Activated CD4-positive, CD25-positive, alpha-beta regulatory T cell (primary cell): ENCODE measurements around the gene MAPK8IP3.

Source experiments
- DNase-seq, 4 experiments: peaks; one replicate each; lab custom pipeline; 2025; lab: John Stamatoyannopoulos, UW

The MAPK8IP3 gene

GRCh38 chr16:1775006-1775845, 69.2 kb downstream of the MAPK8IP3 start:
- DNase-seq = no peak

- no peak for DNase-seq
Measured at GRCh38 chr16:1775846-1776671, 70.1 kb downstream of the MAPK8IP3 start.

GRCh38 chr16:1776672-1776955, 70.6 kb downstream of the MAPK8IP3 start:
- DNase-seq = no peak

DNA sequence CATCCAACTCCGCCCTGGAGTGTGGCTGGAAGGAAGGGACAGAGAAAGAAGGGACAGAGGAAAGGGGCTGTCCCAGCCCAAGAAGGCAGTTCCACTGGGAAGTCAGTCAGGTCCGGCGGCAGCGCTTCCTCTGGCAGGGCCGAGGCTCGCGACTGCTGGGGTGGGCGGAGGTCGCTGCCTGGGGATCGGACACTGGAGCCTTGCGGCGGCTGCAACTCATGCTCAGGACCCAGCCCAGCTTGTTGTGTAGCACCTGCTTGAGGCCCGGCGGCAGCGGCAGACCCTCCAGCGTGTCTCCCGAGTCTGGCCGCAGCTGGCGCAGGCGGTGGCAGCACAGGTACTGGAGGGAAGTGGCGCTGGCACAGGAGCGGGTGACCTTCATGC, 71.0 kb downstream of the MAPK8IP3 start:
- no peak for DNase-seq

DNA sequence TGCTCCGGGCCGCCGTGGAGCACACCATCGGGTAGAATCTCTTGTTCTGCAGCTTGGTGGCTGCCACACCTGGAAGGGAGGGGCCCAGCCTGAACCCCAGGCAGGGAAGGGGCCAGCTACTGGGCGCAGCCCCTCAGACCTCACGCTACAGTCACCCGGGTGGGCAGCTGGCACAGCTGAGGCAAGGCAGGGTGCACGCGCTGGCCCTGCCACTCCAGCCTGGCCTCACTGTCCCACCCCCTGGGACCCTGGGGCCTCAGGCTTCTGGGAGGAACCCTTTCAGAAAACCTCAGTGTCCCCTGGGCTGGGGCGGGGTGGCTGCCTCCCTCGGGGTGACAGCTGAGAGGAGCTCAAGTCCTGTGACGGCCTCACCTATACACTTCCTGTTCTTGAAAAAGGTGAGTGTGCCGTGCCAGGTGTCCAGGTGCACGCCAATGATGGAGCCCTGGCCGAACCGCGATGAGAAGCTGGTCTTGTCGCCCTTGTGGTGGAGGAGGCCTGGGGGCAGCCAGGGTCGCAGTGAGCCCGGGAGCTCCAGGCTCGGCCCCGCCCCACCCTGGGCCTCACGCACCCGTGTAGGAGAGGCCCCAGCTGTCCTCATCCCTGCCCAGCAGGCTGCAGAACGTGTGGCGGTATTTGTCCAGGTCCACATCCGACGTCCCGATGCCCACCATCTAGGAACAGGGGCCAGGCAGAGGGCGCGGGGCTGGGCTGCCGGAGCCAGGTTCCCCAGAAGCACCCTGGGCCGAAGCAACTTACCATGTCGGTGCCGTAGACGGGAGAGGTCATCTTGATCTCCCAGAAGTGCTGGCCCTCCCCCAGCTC, 71.6 kb downstream of the MAPK8IP3 start:
- DNase-seq = no peak

- no peak for DNase-seq
Measured at GRCh38 chr16:1778200-1779179, 72.5 kb downstream of the MAPK8IP3 start.

- DNase-seq = no peak
Measured at GRCh38 chr16:1779234-1779701, 73.3 kb downstream of the MAPK8IP3 start.

- no peak for DNase-seq
Measured at GRCh38 chr16:1779741-1780676, 74.0 kb downstream of the MAPK8IP3 start.

DNA sequence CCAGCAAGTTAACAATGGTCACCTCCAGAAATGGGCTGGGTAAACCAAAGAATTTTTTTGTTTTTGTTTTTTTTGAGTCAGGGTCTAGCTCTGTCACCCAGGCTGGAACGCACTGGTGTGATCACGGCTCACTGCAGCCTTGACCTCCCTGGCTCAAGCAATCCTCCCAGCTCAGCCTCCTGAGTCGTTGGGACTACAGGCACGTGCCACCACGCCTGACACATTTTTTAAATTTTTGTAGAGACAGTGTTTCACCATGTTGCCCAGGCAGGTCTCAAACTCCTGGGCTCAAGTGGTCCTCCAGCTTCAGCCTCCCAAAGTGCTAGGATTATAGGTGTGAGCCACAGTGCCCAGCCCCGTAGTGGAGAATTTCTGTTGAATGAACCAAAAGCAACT, 74.7 kb downstream of the MAPK8IP3 start:
- no peak for DNase-seq

DNA sequence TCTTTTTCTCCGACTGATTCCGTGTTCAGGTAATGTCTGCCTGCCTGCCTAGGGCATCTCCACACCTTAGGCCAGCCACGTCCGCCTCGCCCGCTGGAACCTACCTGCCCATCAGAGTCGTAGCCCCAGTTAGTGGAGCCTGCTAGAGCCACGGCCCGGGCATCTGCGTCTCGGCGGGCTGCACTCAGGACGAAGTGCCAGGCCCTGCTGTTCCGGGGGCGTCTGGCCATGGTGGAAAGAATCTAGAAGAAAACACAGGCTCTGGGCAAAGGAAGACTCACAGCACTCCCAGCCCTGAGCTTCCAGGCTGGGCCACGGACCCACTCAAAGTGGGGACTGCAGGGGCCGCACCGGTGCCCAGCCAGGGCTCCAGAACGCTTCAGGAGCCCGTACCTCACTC, 75.3 kb downstream of the MAPK8IP3 start:
- DNase-seq = no peak

- no peak for DNase-seq
Measured at GRCh38 chr16:1781758-1782407, 75.9 kb downstream of the MAPK8IP3 start.

- DNase-seq = peak; percentile 94 to 95 (median 94)
Measured at GRCh38 chr16:1782408-1783264, 76.6 kb downstream of the MAPK8IP3 start, which contains the start of the genes NUBP2 and SPSB3. NUBP2 (plus strand) TSS chr16:1782960; CDS start chr16:1783021, 61 bp downstream. SPSB3 (minus strand) TSS chr16:1782571; CDS start chr16:1781483, 1,088 bp downstream.

DNA sequence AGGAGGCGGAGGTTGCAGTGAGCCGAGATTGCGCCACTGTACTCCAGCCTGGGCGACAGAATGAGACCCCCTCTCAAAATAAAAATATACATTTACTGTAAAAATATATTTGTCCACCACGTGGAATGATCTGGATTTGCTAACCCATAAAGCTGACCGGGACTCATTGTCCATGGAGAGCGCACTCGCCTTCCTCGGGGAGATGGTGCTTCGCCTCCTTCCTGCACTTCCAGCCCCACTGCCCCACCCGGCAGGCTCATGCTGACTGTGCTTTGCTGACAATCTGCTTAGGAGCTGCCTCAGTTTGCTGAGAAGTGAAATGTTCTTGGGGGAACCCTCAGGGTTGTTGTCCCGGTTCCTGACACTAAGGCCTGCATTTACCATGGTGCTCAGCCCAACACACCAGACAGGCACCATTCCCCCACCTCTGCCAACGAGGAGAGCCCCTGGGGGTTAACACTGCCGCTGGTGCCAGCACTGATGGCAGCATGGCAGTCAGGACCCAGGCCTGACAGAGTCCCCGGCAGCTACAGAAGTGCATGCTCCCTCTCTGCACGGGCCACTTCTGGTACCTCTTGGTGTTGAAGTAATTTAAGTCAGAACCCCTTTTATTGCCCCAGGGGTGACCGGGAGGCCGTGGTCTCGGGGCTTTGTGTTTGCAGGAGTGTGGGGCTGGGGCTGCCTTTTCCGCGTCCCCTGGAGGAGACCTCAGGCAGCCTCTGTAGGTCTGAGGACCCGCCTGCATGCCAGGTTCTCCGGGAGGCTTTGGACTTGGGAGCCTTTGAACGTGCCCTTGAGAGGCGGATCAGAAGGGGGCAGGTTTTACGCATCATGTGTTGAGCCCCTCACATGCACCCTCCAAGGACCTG, 79.2 kb downstream of the MAPK8IP3 start:
- DNase-seq = no peak

- DNase-seq = no peak
Measured at GRCh38 chr16:1785846-1786170, 79.8 kb downstream of the MAPK8IP3 start.

DNA sequence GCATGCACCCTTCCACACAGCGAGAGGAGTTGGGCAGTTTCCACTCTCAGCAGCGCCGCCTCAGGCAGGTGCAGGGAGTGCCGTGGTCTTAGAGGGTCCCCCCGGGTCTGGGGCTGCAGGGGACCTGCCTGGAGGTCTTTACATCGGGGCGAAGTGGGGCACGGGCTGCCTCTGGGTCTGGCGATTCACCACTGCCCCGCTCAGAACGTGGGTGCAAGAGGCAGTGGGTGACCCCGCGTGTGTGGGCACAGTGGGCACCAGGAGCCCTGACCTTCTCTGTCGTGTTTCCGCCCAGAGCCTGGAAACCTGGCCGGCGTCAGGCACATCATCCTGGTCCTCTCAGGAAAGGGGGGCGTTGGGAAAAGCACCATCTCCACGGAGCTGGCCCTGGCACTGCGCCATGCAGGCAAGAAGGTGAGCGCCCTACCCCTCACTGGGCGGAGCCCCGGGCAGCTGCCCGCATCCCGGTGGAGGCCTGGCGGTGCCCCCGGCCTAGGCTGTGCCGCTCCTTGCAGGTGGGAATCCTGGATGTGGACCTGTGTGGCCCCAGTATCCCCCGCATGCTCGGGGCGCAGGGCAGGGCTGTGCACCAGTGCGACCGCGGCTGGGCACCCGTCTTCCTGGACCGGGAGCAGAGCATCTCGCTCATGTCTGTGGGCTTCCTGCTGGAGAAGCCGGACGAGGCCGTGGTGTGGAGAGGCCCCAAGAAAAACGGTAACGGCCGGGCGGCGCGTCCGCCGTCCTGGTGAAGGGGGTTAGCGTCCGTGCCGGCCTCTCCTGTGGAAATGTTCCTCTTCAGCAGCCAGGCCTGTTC, 80.5 kb downstream of the MAPK8IP3 start:
- DNase-seq = no peak

DNA sequence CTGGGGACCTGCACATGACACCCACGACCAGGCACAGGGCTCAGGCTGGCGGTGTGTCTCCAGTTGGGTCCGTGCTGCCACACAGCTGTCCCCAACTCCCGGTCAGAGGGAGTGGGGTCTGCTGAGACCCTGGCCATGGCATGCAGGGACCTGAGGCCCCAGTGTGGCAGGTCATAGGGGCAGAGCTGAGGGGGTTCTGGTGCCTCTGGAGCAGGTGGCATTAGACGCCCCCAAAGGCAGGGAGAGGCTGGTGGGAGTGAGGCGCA, 81.0 kb downstream of the MAPK8IP3 start:
- DNase-seq = no peak
